Measurements from ENCODE around the gene ZNF771. TPM values are rescaled to one million over a fixed set of nuclear protein-coding genes. Genes with fewer than 3 reads are reported as not detected.

Gene ZNF771
- total and polyA plus RNA-seq, 9 of the 15 experiments (the other 6 are each of a cell fraction or from before 2014, with no cell fraction given) = 1.5 to 12.6 (median 4.4) TPM

DNA sequence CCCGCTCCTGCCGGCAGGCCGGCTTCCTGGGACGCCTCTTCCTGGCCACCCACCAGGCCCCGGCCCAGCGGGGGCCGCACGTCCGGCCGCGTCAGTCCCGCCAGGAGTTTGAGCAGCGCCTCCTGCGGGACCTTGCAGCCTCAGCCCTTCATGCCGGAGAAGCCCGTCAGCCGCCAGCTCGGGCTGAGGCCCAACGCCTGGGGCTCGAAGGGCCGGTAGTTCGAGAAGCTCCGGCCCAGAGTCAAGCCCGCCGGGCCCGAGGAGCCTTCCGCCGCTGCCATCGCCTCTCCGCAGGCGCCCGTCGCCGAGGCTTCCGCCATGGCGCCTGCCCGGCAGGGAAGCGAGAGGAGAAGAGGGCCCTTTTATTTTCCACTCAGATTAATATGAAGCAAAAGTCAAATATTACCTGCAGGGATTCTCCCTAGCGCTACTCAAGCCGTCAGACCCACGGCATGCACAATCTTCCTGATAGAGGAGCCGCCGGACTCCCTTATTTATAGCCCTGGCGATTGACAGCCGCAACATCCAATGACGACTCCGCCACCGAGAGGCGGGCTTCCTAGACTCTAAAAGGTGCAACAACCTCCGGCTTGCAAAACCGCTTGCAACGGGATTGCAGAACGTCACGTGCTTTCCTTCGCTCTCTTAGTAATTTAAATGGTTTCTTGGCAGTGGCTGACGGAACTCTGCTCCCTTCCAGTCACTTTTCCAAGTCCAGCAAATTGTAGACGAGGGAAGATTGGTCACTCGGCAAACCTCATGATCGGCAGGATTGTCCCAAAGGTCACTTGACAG lies 38.2 kb downstream of the ZNF771 start, which contains the start of gene SEPHS2 (continued):
- TF ChIP-seq CBX8 (IDR thresholded peaks at IDR 0.05; ENCODE audit: borderline replicate concordance, extremely low read depth, low read depth, low read length, poor library complexity, severe bottlenecking) (no peak), SIRT6 (IDR thresholded peaks at IDR 0.05; ENCODE audit: low read depth, low read length) (no peak), CREM (IDR thresholded peaks at IDR 0.05; ENCODE audit: low read depth) (peak; percentile 58), ZBTB12 (CRISPR knock-in tag; IDR thresholded peaks at IDR 0.05) (no peak; the same call in 1 of the 2 replicates), TAF15 (IDR thresholded peaks at IDR 0.05; ENCODE audit: low read depth, low read length) (no peak), ZNF445 (CRISPR knock-in tag; IDR thresholded peaks at IDR 0.05; ENCODE audit: low read depth) (no peak), HNRNPUL1 (IDR thresholded peaks at IDR 0.05; ENCODE audit: low read length) (no peak), FUS (optimal IDR thresholded peaks at IDR 0.05; ENCODE audit: low read depth, low read length) (peak; percentile 68), ZNF780A (CRISPR knock-in tag; IDR thresholded peaks at IDR 0.05) (no peak), ZNF592 (IDR thresholded peaks at IDR 0.05) (peak; percentile 93), JUND (IDR thresholded peaks at IDR 0.05; ENCODE audit: borderline replicate concordance, low read depth, low read length) (peak; percentile 47), JUND (tag; IDR thresholded peaks at IDR 0.05; ENCODE audit: borderline replicate concordance, low read depth, low read length) (no peak; the same call in 1 of the 3 replicates), SAFB (IDR thresholded peaks at IDR 0.05; ENCODE audit: borderline replicate concordance, low read depth, low read length) (no peak), CEBPB (tag; IDR thresholded peaks at IDR 0.05) (peak; percentile 97), MEF2D (tag; conservative IDR thresholded peaks at IDR 0.05; ENCODE audit: low read depth) (no peak; the same call in 1 of the 2 replicates), SRSF3 (IDR thresholded peaks at IDR 0.05; ENCODE audit: insufficient read depth, low read length) (0 out of 2 replicates have a peak, but pooled peaks have one; percentile 68), ZNF224 (CRISPR knock-in tag; IDR thresholded peaks at IDR 0.05) (no peak; the same call in 1 of the 2 replicates)
- TF ChIP-seq, protein P1, sequence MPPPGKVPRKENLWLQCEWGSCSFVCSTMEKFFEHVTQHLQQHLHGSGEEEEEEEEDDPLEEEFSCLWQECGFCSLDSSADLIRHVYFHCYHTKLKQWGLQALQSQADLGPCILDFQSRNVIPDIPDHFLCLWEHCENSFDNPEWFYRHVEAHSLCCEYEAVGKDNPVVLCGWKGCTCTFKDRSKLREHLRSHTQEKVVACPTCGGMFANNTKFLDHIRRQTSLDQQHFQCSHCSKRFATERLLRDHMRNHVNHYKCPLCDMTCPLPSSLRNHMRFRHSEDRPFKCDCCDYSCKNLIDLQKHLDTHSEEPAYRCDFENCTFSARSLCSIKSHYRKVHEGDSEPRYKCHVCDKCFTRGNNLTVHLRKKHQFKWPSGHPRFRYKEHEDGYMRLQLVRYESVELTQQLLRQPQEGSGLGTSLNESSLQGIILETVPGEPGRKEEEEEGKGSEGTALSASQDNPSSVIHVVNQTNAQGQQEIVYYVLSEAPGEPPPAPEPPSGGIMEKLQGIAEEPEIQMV (tag; conservative IDR thresholded peaks at IDR 0.05; ENCODE audit: low read depth) = no peak

Data from K562 (cell line).